Activated T-cell treated with anti-CD3 and anti-CD28 coated beads for 24 hours (primary cell): ENCODE results near the gene PLRG1.

Experiments used
- DNase-seq: peaks from one replicate; pipeline ENCODE4 v3.0.0-alpha.2; 2020; ENCODE audit warnings: low read depth

Gene PLRG1

DNA sequence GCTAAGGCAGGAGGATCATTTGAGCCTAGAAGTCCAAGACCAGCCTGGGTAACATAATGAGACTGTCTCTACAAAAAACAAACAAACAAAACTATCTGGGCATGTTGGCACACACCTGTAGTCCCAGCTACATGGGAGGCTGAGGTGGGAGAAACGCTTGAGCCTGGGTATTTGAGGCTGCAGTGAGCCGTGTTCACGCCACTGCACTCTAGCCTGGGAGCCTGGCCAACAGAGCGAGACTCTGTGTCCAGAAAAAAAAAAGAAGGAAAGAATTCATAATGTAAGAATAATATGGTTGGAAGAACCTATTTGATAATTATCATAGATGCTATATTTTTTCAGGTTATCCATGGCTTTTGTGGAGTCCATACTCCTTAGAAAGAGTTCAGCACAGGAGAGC, 32.6 kb downstream of the PLRG1 start:
- DNase-seq = no peak

DNA sequence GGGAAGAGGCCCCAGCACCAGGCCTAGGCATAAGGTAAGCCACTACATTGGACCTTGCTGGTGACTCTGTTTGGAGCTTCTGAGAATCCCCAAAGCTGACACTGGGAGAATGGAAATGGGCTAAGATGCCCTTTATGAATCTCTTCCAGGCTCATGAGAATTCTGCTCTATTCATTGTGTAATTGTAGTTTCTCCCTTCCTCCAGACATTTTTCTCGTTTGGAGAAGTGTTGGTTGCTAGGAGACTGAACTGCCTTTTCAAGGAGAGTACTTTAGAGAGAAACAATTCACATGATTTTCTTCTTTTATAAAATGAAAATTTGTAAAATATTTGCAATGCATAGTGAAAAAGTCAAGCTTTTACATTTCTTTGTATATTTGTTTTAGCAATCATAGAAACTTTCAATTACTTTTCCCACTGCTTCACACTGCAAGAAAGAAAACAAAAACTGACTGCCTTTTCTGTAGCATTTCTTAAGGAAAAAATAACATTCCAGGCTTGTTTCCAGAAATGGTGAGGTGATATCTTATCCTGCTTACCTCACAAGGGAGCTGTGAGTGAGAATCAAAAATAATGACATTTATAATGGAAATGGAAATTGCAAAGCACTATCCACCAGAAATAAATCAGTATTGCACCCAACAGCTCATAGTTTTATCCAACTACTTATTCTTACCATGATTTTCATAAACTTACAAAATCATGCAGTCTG, 33.7 kb downstream of the PLRG1 start:
- DNase-seq = no peak

DNA sequence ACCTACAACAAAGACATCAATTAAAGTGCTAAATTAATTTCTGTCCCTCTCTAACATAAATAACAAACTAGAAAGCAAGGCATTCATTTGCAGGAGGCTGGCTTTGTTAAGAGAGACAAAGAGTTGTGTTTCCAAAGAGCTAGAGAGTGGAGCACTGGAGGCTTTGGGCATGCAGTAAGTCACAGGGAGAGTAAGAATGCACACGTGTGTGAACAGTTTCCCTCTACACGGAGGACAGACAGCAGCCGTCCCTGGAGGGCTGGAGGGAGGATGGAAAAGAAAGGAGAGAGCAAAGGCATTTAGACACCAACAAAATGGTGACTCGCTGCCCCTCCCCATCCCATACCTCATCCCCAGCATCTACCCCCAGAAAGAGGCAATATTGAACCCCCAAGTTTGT, 38.2 kb downstream of the PLRG1 start:
- DNase-seq = no peak

DNA sequence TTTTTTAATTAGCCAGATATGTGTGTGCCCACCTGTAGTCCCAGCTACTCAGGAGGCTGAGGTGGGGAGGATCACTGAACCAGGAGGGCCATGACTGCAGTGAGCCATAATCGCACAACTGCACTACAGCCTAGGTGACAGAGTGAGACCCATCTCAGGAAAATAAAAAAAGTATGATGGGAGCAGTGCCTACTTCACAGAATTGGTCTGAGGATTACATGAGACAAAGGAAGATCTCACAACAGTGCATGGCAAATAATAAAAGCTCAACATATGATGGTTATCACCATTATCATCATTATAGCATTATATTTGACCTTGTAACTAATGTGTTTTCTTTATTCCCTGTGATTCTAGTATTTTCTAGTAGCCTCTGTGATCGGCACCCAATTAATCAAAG, 38.7 kb downstream of the PLRG1 start:
- no peak for DNase-seq

GRCh38 chr4:154507156-154507555, 43.0 kb downstream of the PLRG1 start:
- DNase-seq = no peak

GRCh38 chr4:154506253-154506652, 43.9 kb downstream of the PLRG1 start:
- no peak for DNase-seq

DNA sequence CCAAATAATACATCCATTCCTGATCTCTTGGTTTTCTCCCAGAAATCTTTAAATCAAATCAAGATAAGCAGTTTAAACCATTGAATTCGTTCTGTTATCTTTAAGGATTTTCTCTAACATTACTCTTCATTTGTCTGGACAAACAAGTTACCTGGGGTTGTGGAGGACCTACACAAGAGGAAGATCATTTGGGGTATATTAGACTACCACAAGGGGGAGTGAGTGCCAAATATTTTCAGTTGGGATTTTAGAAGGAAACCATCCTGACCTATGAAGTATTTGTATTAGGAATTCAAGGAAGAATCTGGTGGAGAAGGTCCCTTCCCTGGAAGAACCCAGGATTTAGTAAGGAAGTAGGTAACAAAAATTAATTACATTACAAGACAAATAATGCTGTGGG, 46.6 kb downstream of the PLRG1 start:
- DNase-seq = no peak

GRCh38 chr4:154502111-154502510, 48.1 kb downstream of the PLRG1 start:
- DNase-seq = no peak

DNA sequence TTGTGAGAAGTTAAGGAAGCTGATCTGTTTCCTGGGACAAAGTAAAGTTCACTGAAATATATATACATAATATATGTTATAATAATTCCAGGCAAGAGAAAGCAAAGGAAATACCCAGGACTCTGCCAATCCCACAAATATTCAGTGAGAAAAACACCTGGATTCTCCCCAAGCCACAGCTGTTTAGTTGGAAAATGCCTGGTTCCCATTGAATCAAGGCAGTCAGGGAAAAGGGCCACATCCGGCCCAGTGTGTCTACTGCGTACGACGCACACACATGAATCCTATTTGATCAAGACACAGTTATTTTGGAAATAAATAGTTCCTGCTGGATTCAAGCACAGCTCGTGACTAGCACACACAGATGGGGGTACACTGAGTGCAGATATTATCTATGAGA, 52.3 kb downstream of the PLRG1 start:
- DNase-seq = no peak

DNA sequence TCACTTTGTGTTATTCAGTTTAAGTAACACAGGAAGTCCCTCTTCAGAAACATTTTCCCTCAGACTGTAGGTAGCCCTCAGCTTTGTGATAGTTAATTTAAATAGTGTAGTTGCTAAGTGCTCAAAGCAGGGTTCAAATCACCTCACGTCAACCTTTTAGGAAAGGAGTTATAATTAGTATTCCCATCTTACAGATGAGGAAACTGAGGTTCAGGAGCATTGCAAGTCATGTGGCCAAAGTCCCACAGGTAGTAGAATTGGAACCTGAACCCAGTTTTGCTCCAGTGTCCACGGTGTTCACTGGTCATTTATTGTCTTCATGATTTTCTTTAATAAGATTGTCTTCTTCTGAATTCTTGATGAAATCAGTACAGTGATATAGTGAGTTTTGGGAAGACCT, 54.3 kb downstream of the PLRG1 start:
- no peak for DNase-seq

GRCh38 chr4:154492288-154492687, 57.9 kb downstream of the PLRG1 start:
- no peak for DNase-seq

- no peak for DNase-seq
Observed at GRCh38 chr4:154491341-154492271, 58.6 kb downstream of the PLRG1 start, which contains the start of gene DCHS2. Gene DCHS2, minus strand, starts transcription at chr4:154491799. Its CDS starts 444 bp downstream, at chr4:154491355.

DNA sequence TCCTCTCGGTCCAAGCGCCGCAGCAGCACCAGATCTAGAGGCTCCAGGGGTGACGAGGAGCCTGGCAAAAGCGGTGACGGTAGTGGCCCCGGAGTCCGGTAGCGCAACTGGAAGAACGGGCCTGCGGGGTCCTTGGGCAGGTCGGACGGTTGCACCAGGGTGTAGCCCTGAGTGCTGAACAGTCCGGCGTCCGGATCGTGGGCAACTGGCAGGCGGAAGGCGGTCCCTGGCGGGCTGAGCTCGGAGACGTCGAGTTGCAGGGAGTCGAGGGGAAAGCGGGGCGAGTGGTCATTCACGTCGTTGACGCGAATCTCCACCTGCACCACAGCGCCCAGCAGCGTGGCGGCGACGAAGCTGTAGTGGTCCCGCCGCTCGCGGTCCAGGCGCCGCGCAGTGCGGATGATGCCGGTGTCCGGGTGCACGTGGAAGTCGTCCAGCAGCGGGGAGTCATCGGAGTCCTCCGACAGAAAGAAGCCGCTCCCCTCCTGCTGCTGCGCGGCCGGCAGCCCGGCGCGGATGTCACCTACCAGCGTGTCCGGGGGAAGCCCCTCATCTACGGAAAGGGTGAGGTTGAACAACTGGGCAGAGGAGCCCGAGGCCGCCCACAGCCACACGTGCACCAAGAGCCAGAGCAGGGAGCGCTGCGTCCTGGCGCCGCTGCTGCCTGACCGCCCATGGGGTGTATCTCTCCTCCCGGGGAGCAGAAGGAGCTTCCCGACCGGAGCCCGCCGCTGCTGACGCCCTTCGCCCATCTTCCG, 59.4 kb downstream of the PLRG1 start:
- DNase-seq = no peak

- DNase-seq = no peak
Observed at GRCh38 chr4:154490234-154490582, 60.0 kb downstream of the PLRG1 start.

- no peak for DNase-seq
Observed at GRCh38 chr4:154489558-154490233, 60.5 kb downstream of the PLRG1 start.

DNA sequence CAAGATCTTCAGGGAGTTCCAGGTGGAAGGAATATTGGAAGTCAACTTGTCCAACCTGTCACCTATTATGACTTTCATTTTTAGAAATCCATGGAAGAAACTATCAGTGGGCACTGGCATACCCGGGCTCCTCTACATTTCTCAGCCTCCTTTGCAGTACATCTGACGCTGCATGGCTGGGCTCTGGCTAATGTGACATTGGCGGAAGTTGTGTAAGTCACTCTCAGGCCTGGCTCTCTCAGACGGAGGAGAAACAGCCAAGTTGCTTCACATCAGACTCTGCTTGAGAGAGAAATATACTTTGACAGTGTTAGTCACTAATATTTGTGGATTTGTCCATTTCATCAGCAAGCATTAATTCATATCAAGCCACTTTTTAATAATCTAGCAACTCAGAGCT, 63.1 kb downstream of the PLRG1 start:
- DNase-seq = no peak

DNA sequence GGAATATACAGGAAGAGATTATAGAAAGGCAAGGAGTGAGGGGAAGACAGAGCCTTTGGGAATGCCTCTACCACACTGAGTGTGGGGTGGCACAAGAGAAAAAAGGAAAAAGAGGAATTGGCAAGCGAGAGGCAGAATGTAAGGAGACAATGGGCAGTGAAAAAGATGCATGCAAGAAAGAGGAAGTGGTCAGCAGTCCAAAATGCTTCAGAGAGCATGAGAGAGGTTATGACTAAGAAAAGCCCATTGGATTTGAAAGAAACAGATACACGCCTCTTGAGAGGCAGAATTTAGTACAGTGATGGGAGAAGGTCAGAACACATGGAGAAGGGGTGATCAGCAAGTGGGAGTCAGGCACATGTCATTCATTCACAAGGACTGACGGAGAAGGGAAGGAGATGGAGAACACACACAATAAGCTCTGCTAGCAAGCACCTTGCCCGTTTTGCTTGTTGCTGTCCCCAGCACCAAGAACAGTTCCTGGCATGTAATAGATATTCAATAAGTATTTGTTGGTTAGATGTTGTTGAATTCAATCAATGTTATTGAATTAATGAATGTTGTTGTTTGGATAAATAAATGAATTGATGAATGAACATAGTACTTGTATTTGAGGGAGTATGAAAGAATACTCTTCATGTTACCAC, 65.0 kb downstream of the PLRG1 start:
- no peak for DNase-seq
